Ramos (cell line): ENCODE results near the gene SPAG9.

Source experiments
- in situ Hi-C: fragments of 300-500 bp; cut with MboI; formaldehyde crosslinking; loops from one replicate; pipeline ENCODE4 v1.14.3; 2022; ENCODE audit warnings: low sequenced_read_pairs; ENCODE audit not compliant: unreplicated experiment

The SPAG9 gene

GRCh38 chr17:51052235-51052634 is 68.4 kb downstream of the SPAG9 start:
- in situ Hi-C loops: no loop called here

GRCh38 chr17:51050291-51051033 is 70.2 kb downstream of the SPAG9 start:
- in situ Hi-C loops: no loop called here

- in situ Hi-C loops: no loop called here
These were observed 73.9 kb downstream of the SPAG9 start for GRCh38 chr17:51046514-51047384.

- in situ Hi-C loops: no loop called here
These were observed 74.6 kb downstream of the SPAG9 start for GRCh38 chr17:51046046-51046445.

GRCh38 chr17:51045621-51046020 is 75.0 kb downstream of the SPAG9 start:
- in situ Hi-C loops: no loop called here

GRCh38 chr17:51044976-51045375 is 75.7 kb downstream of the SPAG9 start:
- in situ Hi-C loops: no loop called here

- in situ Hi-C loops: no loop called here
These were observed 84.6 kb downstream of the SPAG9 start for GRCh38 chr17:51036084-51036483.

- in situ Hi-C loops: no loop called here
These were observed 85.2 kb downstream of the SPAG9 start for GRCh38 chr17:51035431-51035830.

GRCh38 chr17:51034800-51035199 is 85.9 kb downstream of the SPAG9 start:
- in situ Hi-C loops: no loop called here

GRCh38 chr17:51032850-51033249 is 87.8 kb downstream of the SPAG9 start:
- in situ Hi-C loops: no loop called here

GRCh38 chr17:51029568-51030463 is 90.9 kb downstream of the SPAG9 start:
- in situ Hi-C loops: no loop called here

GRCh38 chr17:51029142-51029541 is 91.5 kb downstream of the SPAG9 start:
- in situ Hi-C loops: no loop called here

GRCh38 chr17:51028176-51028863 is 92.3 kb downstream of the SPAG9 start:
- in situ Hi-C loops: no loop called here

GRCh38 chr17:51018541-51018940 is 102.1 kb downstream of the SPAG9 start:
- in situ Hi-C loops: no loop called here

GRCh38 chr17:51017270-51017669 is 103.4 kb downstream of the SPAG9 start:
- in situ Hi-C loops: no loop called here

- in situ Hi-C loops: no loop called here
These were observed 104.6 kb downstream of the SPAG9 start for GRCh38 chr17:51016099-51016498.

GRCh38 chr17:51015145-51015558 is 105.5 kb downstream of the SPAG9 start:
- in situ Hi-C loops: no loop called here

- in situ Hi-C loops: no loop called here
These were observed 106.5 kb downstream of the SPAG9 start for GRCh38 chr17:51014129-51014528.

GRCh38 chr17:51013322-51013721 is 107.3 kb downstream of the SPAG9 start:
- in situ Hi-C loops: no loop called here

- in situ Hi-C loops: no loop called here
These were observed 108.1 kb downstream of the SPAG9 start for GRCh38 chr17:51012538-51012937.
